KMS-11 (cell line): ENCODE data around the gene TNFSF18.

Source experiments
- H2AFZ ChIP-seq: fragments of 200-600 bp; sonication (generic); 2 replicates; pipeline ENCODE4 v1.6.1; 2016; ENCODE audit warnings: antibody characterized with exemption, mixed run types, low read depth
- H3K27ac ChIP-seq: fragments of 200-600 bp; sonication (generic); 2 replicates; pipeline ENCODE4 v1.6.1; 2016; ENCODE audit warnings: mild to moderate bottlenecking, mixed run types
- H3K27me3 ChIP-seq: fragments of 200-600 bp; sonication (generic); 2 replicates; pipeline ENCODE4 v1.6.1; 2017; ENCODE audit warnings: mild to moderate bottlenecking, low read depth, mixed run types, moderate library complexity; ENCODE audit not compliant: insufficient read depth
- H3K36me3 ChIP-seq: fragments of 200-600 bp; sonication (generic); 2 replicates; pipeline ENCODE4 v1.6.1; 2017; ENCODE audit warnings: mild to moderate bottlenecking, mixed run types; ENCODE audit not compliant: insufficient read depth
- H3K4me1 ChIP-seq: fragments of 200-600 bp; sonication (generic); 2 replicates; pipeline ENCODE4 v1.6.1; 2016; ENCODE audit warnings: mild to moderate bottlenecking, low read depth, mixed run types; ENCODE audit not compliant: poor library complexity, severe bottlenecking
- H3K4me2 ChIP-seq: fragments of 200-600 bp; sonication (generic); 2 replicates; pipeline ENCODE4 v1.7.0; 2016; ENCODE audit warnings: mild to moderate bottlenecking, mixed run types
- H3K4me3 ChIP-seq: fragments of 200-600 bp; sonication (generic); IDR thresholded peaks from 2 replicates; pipeline ENCODE4 v1.6.1; 2017; ENCODE audit warnings: low read depth, low read length, mixed read lengths; ENCODE audit not compliant: insufficient read depth
- H3K79me2 ChIP-seq: fragments of 200-600 bp; sonication (generic); 2 replicates; pipeline ENCODE4 v1.6.1; 2016; ENCODE audit warnings: low read depth, mixed run types; ENCODE audit not compliant: insufficient read depth
- H3K9ac ChIP-seq: fragments of 200-600 bp; sonication (generic); 2 replicates; pipeline ENCODE4 v1.6.1; 2016; ENCODE audit warnings: mild to moderate bottlenecking, mixed run types
- H4K20me1 ChIP-seq: fragments of 200-600 bp; sonication (generic); 2 replicates; pipeline ENCODE4 v1.6.1; 2016; ENCODE audit warnings: mild to moderate bottlenecking, mixed run types; ENCODE audit not compliant: insufficient read depth
- CTCF ChIP-seq: fragments of 200-600 bp; sonication (generic); conservative IDR thresholded peaks from 2 replicates; pipeline ENCODE4 v1.6.1; 2017; ENCODE audit warnings: low read depth, mild to moderate bottlenecking, antibody characterized with exemption, low read length, moderate library complexity, mixed read lengths

TNFSF18 gene

GRCh38 chr1:173020138-173020750 lies 30.5 kb downstream of the TNFSF18 start:
- Histone ChIP-seq H3K27ac (no peak overlapping the region), H3K4me2 (no peak overlapping the region), H3K79me2 (no peaks in the 10 kb centered on the region), H3K27me3 (no peaks in the 10 kb centered on the region), H3K9ac (no peak overlapping the region), H3K36me3 (no peaks in the 10 kb centered on the region), H4K20me1 (no peaks in the 10 kb centered on the region), H3K4me3 (no peak overlapping the region), H3K4me1 (no peaks in the 10 kb centered on the region), H2AFZ (no peak overlapping the region)
- TF ChIP-seq CTCF: no peak

- H3K4me2 ChIP-seq: no peak overlapping the region
- H3K36me3 ChIP-seq: no peaks in the 10 kb centered on the region
- H2AFZ ChIP-seq: no peak overlapping the region
- no peak overlapping the region for H3K9ac ChIP-seq
- H3K4me1 ChIP-seq: no peaks in the 10 kb centered on the region
- no peak overlapping the region for H3K27ac ChIP-seq
- no peak for TF ChIP-seq CTCF
- H4K20me1 ChIP-seq: no peaks in the 10 kb centered on the region
- no peak overlapping the region for H3K4me3 ChIP-seq
- H3K79me2 ChIP-seq: no peaks in the 10 kb centered on the region
- no peaks in the 10 kb centered on the region for H3K27me3 ChIP-seq
Measured at GRCh38 chr1:173017792-173018191, 32.9 kb downstream of the TNFSF18 start.

- H3K36me3 ChIP-seq: no peaks in the 10 kb centered on the region
- H3K27ac ChIP-seq: no peak overlapping the region
- no peaks in the 10 kb centered on the region for H3K27me3 ChIP-seq
- H3K4me3 ChIP-seq: no peak overlapping the region
- H3K9ac ChIP-seq: no peak overlapping the region
- H3K4me1 ChIP-seq: no peaks in the 10 kb centered on the region
- H2AFZ ChIP-seq: no peak overlapping the region
- H4K20me1 ChIP-seq: no peaks in the 10 kb centered on the region
- no peak for TF ChIP-seq CTCF
- no peak overlapping the region for H3K4me2 ChIP-seq
- H3K79me2 ChIP-seq: no peaks in the 10 kb centered on the region
Measured at GRCh38 chr1:173016419-173016818, 34.3 kb downstream of the TNFSF18 start.

- Histone ChIP-seq H3K27ac (no peak overlapping the region), H3K4me2 (no peak overlapping the region), H3K9ac (no peak overlapping the region), H2AFZ (no peak overlapping the region), H3K36me3 (no peaks in the 10 kb centered on the region), H3K4me1 (no peaks in the 10 kb centered on the region), H3K27me3 (no peaks in the 10 kb centered on the region), H3K4me3 (no peak overlapping the region), H3K79me2 (no peaks in the 10 kb centered on the region), H4K20me1 (no peaks in the 10 kb centered on the region)
- no peak for TF ChIP-seq CTCF
Measured at GRCh38 chr1:173015629-173016028, 35.1 kb downstream of the TNFSF18 start.
